GM10266 (cell line): Measurements from ENCODE around the gene DHRSX.
"Not testable (repeated sequence)": the region's sequence is repeated elsewhere in the genome, so short reads cannot be mapped to it uniquely, and the experiment has no call there.

Experiments used
- DNase-seq: peaks from one replicate; pipeline ENCODE4 v3.0.0; 2012; ENCODE audit errors: extremely low spot score
- CTCF ChIP-seq: IDR thresholded peaks from 2 replicates; pipeline ENCODE4 v1.5.1; 2012; ENCODE audit warnings: mild to moderate bottlenecking, low read depth; ENCODE audit not compliant: control insufficient read depth, insufficient read depth; ENCODE audit errors: missing control alignments

DHRSX gene

GRCh38 chrX:2267890-2268289 is 232.9 kb downstream of the DHRSX start:
- no peak for DNase-seq
- no peak for TF ChIP-seq CTCF

- no peak for DNase-seq
Measured at GRCh38 chrX:2266445-2267349, 234.1 kb downstream of the DHRSX start.

GRCh38 chrX:2265658-2266444 is 234.9 kb downstream of the DHRSX start:
- DNase-seq = not testable (repeated sequence)

More at GRCh38 chrX:2266445-2267349, 234.1 kb downstream of the DHRSX start:
- no peak for TF ChIP-seq CTCF

GRCh38 chrX:2264179-2265030 is 236.4 kb downstream of the DHRSX start:
- TF ChIP-seq CTCF = no peak
- no peak for DNase-seq

GRCh38 chrX:2263203-2263602 is 237.6 kb downstream of the DHRSX start:
- no peak for TF ChIP-seq CTCF

GRCh38 chrX:2262668-2263055 is 238.1 kb downstream of the DHRSX start:
- no peak for DNase-seq
- no peak for TF ChIP-seq CTCF

More at GRCh38 chrX:2263203-2263602, 237.6 kb downstream of the DHRSX start:
- no peak for DNase-seq
